Breast epithelium (tissue), 4 donors: ENCODE measurements around the gene RAI1. TPM values are rescaled to one million over a fixed set of nuclear protein-coding genes. Genes with fewer than 3 reads are reported as not detected.

Experiments used
- DNase-seq, 2 donors: peaks; one replicate each; pipeline ENCODE4 v3.0.0-alpha.2; 2019; ENCODE audit warnings: low spot score in 2 of 2
- H3K27ac ChIP-seq, 2 donors: fragments of 200-600 bp; sonication (generic) in 1 of 2; one replicate each; pipeline ENCODE4 v1.5.1; 2016 to 2019; ENCODE audit warnings: mild to moderate bottlenecking in 1 of 2
- H3K27me3 ChIP-seq, 2 donors: fragments of 200-600 bp; sonication (generic) in 1 of 2; one replicate each; pipeline versions ENCODE4 v1.5.1 to v1.6.0; 2017 to 2019; ENCODE audit warnings: control low read depth in 1 of 2, mild to moderate bottlenecking in 1 of 2
- H3K36me3 ChIP-seq: fragments of 200-600 bp; one replicate; pipeline ENCODE4 v1.5.1; 2019
- H3K4me1 ChIP-seq, 2 donors: fragments of 200-600 bp; sonication (generic); one replicate each; pipeline ENCODE4 v1.5.1; 2016 to 2019; ENCODE audit warnings: control low read depth in 1 of 2
- H3K4me3 ChIP-seq, 3 donors: fragments of 200-600 bp; sonication (generic); 1 replicate in 2 of 3; 2 replicates in 1 of 3; pipeline ENCODE4 v1.5.1; 2016 to 2019; ENCODE audit warnings: mild to moderate bottlenecking in 3 of 3, moderate library complexity in 2 of 3
- H3K9me3 ChIP-seq, 2 donors: fragments of 200-600 bp; sonication (generic) in 1 of 2; one replicate each; pipeline ENCODE4 v1.5.1; 2016 to 2019; ENCODE audit warnings: control low read depth in 1 of 2
- POLR2A ChIP-seq: fragments of 450-650 bp; IDR thresholded peaks from one replicate; pipeline ENCODE4 v1.6.1; 2016; ENCODE audit warnings: antibody characterized with exemption, mild to moderate bottlenecking, moderate library complexity
- POLR2AphosphoS5 ChIP-seq, 3 donors: sonication (generic); formaldehyde crosslinking; IDR thresholded peaks; one replicate each; pipeline ENCODE4 v1.6.1; 2017; ENCODE audit warnings: antibody characterized with exemption in 3 of 3
- intact Hi-C: fragments of 100-400 bp; cut with DNase I; formaldehyde crosslinking; loops from one replicate; pipeline ENCODE4 v1.15.1; 2023; ENCODE audit warnings: low total_unique reads
- total RNA-seq, 3 donors: library from RNA; depleted of rRNA; stranded (reverse); fragments of >200 nt; gene quantifications; one replicate each; pipeline ENCODE4 v1.1.0, GENCODE V29; 2016
- TF ChIP-seq, protein P1 (sequence below), 3 donors: fragments of 450-650 bp; IDR thresholded peaks; one replicate each; pipeline ENCODE4 v1.5.1; 2016 to 2017; ENCODE audit warnings: antibody characterized with exemption in 3 of 3, mild to moderate bottlenecking in 3 of 3, moderate library complexity in 3 of 3

The RAI1 gene
- total RNA-seq, 3 donors from 2014 or later: 5.6 to 25.6 (median 20.6) TPM

DNA sequence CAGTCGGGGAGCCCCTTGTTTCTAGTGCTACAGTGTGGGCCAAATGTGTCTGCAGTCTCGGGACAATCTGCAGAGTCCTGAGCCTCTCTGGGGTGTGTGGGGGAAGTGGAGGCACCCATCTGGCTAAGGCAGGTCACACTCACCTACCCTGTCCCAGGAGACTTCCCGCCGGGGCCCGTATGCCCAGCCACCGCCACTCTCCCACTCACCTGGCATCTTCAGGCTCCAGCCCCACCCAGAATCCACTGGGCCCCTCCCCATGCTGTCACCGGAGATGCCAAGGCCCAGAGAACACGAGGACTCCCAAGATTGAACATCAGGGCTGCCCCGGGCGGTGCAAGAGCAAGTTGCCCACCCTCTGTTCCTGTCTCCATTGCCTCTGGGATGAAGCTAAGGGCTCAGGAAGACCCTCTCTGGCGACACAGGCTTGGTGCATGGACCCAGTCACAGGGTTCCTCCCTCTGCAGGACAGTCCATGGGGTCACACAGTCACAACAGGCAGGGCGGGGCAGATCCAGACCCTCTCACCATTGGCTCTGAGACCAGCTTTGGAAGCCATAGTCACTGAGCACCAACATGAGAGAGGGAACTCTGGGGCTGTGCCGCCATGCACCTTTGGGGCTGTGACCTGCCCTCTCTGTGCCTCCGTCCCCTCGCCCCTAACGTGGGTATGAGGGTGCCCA is 117.5 kb downstream of the RAI1 start:
- DNase-seq: no peak
- no peaks in the 10 kb centered on the region for H3K4me1 ChIP-seq
- TF ChIP-seq, protein P1, sequence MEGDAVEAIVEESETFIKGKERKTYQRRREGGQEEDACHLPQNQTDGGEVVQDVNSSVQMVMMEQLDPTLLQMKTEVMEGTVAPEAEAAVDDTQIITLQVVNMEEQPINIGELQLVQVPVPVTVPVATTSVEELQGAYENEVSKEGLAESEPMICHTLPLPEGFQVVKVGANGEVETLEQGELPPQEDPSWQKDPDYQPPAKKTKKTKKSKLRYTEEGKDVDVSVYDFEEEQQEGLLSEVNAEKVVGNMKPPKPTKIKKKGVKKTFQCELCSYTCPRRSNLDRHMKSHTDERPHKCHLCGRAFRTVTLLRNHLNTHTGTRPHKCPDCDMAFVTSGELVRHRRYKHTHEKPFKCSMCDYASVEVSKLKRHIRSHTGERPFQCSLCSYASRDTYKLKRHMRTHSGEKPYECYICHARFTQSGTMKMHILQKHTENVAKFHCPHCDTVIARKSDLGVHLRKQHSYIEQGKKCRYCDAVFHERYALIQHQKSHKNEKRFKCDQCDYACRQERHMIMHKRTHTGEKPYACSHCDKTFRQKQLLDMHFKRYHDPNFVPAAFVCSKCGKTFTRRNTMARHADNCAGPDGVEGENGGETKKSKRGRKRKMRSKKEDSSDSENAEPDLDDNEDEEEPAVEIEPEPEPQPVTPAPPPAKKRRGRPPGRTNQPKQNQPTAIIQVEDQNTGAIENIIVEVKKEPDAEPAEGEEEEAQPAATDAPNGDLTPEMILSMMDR (IDR thresholded peaks at IDR 0.05): no peak
- no peak for TF ChIP-seq POLR2A
- TF ChIP-seq POLR2AphosphoS5 (IDR thresholded peaks at IDR 0.05): no peak
- H3K27ac ChIP-seq: no peak overlapping the region
- H3K36me3 ChIP-seq: no peaks in the 10 kb centered on the region
- H3K4me3 ChIP-seq: no peak overlapping the region
- no peaks in the 10 kb centered on the region for H3K9me3 ChIP-seq
- intact Hi-C loops: no loop called here
- no peaks in the 10 kb centered on the region for H3K27me3 ChIP-seq

DNA sequence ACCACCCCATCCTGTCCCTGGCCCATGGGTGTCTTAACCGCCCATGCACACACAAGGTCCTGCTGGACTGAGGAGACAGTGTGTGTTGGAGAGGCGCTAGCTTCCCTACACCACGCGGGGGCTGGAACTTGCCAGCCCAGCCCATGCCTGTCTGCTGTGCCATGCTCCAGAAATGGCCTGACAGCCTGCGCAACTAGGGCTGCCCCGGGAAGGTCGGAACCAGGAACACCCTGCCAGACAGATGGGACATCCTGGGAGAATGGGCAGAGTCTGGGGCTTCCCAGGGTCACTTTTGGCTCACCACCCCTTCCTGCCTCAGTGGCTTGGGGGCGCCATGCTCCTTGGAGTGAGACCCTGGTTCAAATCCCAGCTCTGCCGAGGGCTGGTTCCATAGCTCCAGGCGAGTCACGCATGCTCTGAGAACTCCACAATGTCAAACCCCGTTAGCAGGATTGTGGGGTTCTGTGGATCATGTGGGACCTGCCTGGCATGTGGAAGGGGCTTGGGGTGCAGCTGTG is 119.3 kb downstream of the RAI1 start:
- Histone ChIP-seq H3K4me1 (no peaks in the 10 kb centered on the region), H3K4me3 (no peak overlapping the region), H3K27me3 (no peaks in the 10 kb centered on the region), H3K9me3 (no peaks in the 10 kb centered on the region), H3K36me3 (no peaks in the 10 kb centered on the region), H3K27ac (peak overlapping the region; percentile 48 to 58)
- intact Hi-C loops: no loop called here
- TF ChIP-seq, protein P1 (IDR thresholded peaks at IDR 0.05): no peak
- TF ChIP-seq POLR2A: no peak
- no peak for TF ChIP-seq POLR2AphosphoS5 (IDR thresholded peaks at IDR 0.05)
- no peak for DNase-seq

DNA sequence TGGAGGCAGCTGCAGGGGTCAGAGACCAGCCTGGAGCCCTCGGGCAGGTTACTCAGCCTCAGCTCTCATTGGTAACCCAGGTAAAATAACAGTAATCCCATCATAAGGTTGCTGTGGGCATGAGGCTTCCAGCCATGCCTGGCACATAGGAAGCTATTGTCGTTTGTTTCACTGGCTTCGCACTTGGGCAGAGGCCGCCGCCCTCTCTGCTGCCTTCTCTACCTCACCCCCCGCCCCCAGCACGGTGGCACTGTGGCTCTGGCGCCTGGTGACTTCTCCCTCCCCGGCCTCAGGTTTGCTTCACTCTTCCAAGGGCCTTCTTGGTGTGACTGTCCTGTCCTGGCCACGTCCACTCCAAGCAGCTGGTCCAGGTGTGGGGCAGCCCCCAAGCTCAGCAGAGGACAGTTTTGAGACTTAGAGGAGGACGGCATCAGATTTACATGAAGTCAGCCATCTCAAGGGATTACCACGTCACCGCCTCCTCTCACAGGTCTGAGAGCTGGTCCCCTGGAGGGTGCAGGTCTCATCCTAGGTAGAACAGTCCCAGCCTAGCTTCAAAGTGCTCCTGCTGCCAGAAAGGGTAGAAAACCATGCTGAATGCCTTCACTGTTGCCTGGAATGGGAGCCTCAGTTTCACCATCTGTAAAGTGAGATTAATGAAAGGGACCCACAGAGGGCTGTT is 120.7 kb downstream of the RAI1 start:
- Histone ChIP-seq H3K4me1 (no peaks in the 10 kb centered on the region), H3K27ac (peak overlapping the region; percentile 48 to 58), H3K36me3 (no peaks in the 10 kb centered on the region), H3K4me3 (no peak overlapping the region), H3K9me3 (no peaks in the 10 kb centered on the region), H3K27me3 (no peaks in the 10 kb centered on the region)
- TF ChIP-seq, protein P1 (IDR thresholded peaks at IDR 0.05): no peak
- TF ChIP-seq POLR2AphosphoS5 (IDR thresholded peaks at IDR 0.05) (no peak), POLR2A (no peak)
- intact Hi-C loops: no loop called here
- DNase-seq: no peak

DNA sequence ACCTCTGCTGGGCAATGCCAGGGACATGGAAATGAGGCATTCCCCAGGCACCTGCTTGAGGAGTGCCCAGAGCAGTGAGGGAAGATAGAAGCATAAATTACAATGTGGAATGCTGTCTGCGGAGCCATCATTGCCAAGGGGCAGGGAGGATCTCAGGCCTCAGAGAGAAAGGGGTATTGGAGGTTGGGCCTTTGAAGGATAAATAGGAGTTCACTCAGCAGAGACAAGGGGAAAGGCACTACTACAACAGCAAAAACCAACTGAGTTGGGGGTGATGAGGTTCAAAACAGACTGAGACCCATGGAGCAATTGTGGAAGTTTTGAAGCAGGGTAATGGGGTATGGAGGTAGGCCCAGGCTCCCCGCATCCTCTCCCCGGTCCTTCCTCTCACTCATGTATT is 122.7 kb downstream of the RAI1 start:
- Histone ChIP-seq H3K36me3 (no peaks in the 10 kb centered on the region), H3K4me3 (no peak overlapping the region), H3K27me3 (no peaks in the 10 kb centered on the region), H3K9me3 (no peaks in the 10 kb centered on the region), H3K27ac (no peak overlapping the region), H3K4me1 (no peaks in the 10 kb centered on the region)
- TF ChIP-seq, protein P1 (IDR thresholded peaks at IDR 0.05): no peak
- TF ChIP-seq POLR2AphosphoS5 (IDR thresholded peaks at IDR 0.05) (no peak), POLR2A (no peak)
- intact Hi-C loops: no loop called here
- DNase-seq: no peak

DNA sequence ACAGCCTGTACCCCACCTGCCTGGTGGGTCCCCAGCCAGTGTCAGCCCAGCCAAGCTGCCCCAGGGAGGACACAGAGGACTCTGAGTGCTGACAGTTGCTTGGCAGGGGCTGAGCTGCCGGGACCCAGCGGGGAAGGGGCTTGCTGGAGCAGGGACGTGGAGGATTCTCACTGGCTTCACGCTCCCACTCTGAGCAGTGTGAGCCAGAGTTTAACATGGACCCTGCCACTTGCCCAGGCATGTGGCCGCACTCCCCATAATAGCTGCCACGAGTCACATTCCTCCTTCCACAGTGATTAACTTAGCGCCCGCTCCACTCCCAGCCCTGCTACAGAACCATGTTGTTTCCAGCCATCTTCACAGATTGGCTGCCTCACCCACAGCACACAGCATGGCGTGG is 124.3 kb downstream of the RAI1 start:
- no peak for DNase-seq
- H3K4me1 ChIP-seq: peaks cover 0 to 5% of the 10 kb centered on the region in 2 donors
- intact Hi-C loops: no loop called here
- no peak overlapping the region for H3K4me3 ChIP-seq
- no peaks in the 10 kb centered on the region for H3K36me3 ChIP-seq
- peak overlapping the region; percentile 17 to 21 for H3K27ac ChIP-seq
- TF ChIP-seq POLR2AphosphoS5 (IDR thresholded peaks at IDR 0.05): no peak
- TF ChIP-seq, protein P1 (IDR thresholded peaks at IDR 0.05): no peak
- TF ChIP-seq POLR2A: no peak
- no peaks in the 10 kb centered on the region for H3K27me3 ChIP-seq
- H3K9me3 ChIP-seq: no peaks in the 10 kb centered on the region
